Measurements from ENCODE around the gene CKS1B.

Gene CKS1B

GRCh38 chr1:154945962-154946850 is 28.3 kb upstream of the CKS1B start:
- no peak for DNase-seq (ENCODE audit: low read depth in 2 of 2)

DNA sequence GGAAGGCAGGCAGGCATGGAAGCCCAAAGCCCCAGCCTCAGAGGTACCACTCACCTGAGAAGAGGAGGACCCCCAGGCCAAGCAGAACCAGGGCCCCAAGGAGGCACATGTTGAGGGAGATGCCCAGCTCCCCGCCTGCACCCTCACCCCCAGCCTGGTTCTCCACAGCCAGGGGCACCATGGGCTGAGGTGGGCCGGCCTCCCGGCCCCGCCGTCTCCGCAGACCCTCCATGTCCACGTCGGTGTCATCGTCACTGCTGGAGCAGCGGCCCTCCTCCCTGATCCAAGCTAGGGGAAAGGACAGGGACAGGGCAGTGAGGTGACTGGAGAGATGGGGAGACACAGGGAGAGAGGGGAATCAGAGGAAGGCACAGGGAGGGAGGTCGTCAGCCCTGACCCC is 26.4 kb upstream of the CKS1B start:
- no peak for DNase-seq (ENCODE audit: low read depth in 2 of 2)

- peak in 1 of 2 donors; percentile 49 for DNase-seq (ENCODE audit: low read depth in 2 of 2)
Observed at GRCh38 chr1:154951901-154952657, 22.4 kb upstream of the CKS1B start.

DNA sequence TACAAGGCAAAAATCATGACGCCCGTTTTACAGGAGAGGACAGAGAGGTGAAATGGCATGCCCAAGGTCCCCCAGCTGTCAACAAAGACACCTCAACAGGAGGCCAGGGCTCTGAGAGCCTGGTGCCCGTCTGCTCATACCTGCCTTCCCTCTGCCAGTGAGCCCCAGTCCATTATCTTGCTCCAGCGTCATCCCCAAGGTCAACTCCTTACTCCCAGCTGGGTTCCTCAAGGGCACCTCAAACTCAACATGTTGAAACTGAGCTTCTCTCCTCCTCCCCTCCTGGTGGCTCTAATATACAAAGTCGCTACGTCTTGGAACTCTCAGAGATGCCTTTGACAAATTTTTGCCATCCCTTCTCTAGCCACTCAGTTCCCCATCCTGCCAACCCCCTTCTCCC is 21.8 kb upstream of the CKS1B start:
- no peak for DNase-seq (ENCODE audit: low read depth in 2 of 2)

DNA sequence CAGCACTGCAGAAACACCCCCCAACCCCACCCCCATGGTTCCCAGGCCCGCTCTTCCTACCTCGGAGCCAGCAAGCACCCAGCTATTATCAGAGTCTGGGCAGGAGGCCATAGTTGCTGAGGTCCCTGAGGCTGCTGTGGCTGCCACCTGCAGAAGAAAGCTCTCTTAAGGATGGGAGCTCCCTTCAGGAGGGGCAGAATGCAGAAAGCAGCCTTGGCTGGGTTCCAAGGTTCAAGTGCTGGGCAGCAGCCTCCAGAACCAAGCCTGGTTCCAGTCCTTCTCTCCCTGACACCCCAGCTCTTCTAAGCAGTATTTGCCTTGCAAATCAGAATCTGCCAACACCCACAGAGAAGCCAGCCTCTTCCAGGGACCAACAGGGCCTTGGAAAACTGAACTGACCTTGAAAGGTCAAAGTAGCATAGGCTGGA is 20.9 kb upstream of the CKS1B start:
- DNase-seq (ENCODE audit: low read depth in 2 of 2), result no peak

DNA sequence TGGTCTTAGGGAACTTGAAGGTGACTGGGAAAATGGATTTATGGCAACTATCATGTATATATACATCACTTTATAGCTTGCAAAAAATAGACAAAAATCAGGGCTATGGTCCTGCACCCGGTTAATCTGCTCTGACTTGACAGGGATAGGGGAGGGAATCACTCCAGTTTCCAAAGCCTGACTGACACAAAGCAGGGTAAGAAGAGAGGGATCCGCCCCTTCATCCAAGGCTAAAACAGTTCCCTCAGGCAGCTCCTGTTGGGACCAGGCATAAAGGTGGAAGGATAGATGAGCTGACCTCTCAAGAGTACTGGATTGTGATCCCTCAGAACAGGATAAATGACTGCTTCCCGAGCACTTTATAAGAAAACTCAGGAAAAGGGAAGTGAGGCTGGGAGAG is 19.9 kb upstream of the CKS1B start:
- DNase-seq (ENCODE audit: low read depth in 2 of 2), result no peak

DNA sequence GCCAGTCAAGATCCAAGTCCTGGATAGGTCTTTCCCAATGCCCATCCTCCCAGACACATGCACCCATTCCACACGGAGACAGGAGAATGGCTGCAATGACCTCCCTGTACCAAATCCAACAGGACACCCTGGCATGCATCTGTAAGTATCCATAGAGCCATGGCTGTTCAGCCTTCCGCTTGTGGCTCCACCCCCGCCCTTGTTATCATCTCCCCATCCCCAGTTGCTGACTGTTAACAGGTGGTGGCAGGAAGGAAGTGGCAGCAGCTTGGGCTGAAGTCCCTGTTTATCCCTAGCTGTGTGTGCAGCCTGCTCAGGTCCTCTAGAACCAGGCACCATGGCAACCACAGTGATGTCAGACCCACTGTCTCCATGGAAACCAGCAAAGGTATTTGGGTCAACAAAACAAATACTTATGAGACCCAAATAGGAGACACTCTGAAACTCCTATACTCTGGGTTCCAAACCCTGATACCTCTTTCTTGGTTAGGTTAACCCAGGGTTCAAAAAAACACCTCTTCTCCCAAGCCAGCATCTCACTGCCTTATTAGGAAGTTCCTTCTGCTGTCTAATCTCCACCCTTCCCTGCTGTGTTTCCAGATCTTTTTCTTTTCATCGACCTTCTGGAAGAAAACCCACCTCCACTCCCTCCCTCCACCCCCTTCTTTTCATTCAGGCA is 19.3 kb upstream of the CKS1B start:
- DNase-seq (ENCODE audit: low read depth in 2 of 2), result peak; percentile 68

- peak; percentile 55 to 70 for DNase-seq (ENCODE audit: low read depth in 2 of 2)
Observed at GRCh38 chr1:154955718-154956543, 18.6 kb upstream of the CKS1B start, which contains the start of gene PBXIP1. Gene PBXIP1 (minus strand): TSS chr1:154956099. CDS start chr1:154953721, 2,378 bp downstream.

- DNase-seq (ENCODE audit: low read depth in 2 of 2), result no peak
Observed at GRCh38 chr1:154956544-154956941, 17.9 kb upstream of the CKS1B start.

DNA sequence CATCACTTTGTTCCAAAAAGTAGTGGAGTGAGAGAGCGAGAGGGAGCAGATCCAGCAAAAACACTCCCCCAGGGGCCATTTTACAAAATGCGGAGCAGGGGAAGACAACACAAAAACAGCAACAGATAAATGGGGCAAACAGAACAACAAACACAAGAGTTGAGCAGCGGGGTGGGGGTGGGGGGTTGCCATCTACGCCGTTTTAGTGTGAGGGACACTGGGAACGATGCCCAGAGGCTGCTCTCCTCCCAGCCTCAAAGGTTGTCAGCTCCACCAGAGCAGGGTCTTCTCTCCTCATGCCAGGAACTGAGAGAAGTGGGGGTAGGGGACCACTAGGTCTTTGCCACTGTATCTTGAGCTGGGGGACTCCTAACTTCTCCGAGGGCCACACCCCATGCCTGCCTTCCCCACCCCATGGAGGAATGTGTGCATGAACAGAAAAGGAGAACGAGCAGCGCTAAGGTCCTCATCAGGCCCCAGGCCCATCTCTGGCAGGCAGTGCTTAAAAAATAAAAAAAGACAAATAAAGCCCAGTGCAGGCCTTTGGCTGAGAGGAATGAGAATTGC is 17.3 kb upstream of the CKS1B start:
- no peak for DNase-seq (ENCODE audit: low read depth in 2 of 2)

GRCh38 chr1:154958036-154958435 is 16.4 kb upstream of the CKS1B start:
- DNase-seq (ENCODE audit: low read depth in 2 of 2), result no peak

GRCh38 chr1:154958681-154959425 is 15.6 kb upstream of the CKS1B start:
- no peak for DNase-seq (ENCODE audit: low read depth in 2 of 2)

GRCh38 chr1:154959426-154959780 is 15.1 kb upstream of the CKS1B start:
- DNase-seq (ENCODE audit: low read depth in 2 of 2), result no peak

DNA sequence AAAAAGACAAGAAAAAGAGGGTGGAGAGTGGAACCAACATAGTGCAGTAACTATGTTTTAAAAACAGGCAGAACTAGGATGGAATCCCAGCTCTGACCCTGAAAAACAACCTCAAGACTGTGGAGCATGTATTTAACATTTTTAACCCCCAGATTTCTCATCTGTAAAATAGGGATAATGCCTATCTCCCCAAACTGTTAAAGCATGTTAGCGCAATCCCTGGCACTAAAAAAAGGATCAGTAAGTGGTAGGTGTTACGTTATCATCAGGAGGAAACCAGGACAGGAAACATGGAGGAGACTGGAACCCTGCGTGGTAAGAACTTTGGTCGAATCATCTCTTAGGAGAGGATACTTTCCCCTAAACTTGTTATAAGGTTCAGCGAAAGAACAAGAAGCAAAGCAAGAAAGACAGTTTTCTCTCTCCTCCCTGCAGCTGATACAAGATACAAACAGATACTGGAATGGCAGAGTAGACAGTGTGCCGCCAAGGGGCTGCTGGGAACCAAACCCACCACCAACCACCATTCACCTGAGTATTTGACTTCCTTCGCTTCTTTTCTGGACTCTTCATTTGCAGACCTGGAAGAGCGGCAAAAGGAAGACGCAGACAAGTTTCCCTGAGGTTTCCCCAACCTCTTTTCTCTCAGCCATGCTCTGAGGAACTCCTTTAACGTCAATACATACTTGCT is 13.9 kb upstream of the CKS1B start:
- no peak for DNase-seq (ENCODE audit: low read depth in 2 of 2)

GRCh38 chr1:154961207-154962155 is 13.0 kb upstream of the CKS1B start, which contains the start of gene PYGO2:
Gene PYGO2 (minus strand): TSS chr1:154961782. CDS start chr1:154961576, 206 bp downstream.
- DNase-seq (ENCODE audit: low read depth in 2 of 2), result peak; percentile 78 to 81

DNA sequence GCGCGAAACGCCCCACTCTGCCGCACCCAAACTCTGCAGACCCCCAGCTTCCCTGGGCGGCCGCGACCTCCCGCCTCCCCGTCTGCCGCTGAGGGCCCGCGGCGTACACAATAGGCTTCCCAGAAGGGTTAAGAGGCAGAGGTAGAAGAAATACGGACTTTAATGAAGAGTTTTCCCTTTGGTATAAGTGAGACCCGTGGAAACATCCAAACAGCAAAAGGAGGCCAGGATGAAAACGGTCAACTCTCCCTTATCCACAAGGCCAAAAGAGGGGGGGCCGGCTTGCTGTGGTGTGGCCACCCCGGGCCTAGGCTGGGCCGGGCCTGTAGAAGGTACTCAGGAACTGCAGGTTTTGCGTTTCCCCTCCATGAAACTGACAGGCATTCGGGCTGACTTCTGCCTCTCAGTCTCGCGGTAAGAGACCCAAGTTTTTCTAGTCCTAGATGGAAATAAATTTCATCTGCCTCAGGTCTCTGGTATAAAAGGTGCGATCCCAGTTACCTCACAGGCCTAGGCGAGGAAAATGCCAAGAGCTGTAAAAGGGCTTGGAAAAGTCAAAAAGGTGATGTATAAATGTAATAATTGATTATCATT is 12.2 kb upstream of the CKS1B start:
- no peak for DNase-seq (ENCODE audit: low read depth in 2 of 2)

- DNase-seq (ENCODE audit: low read depth in 2 of 2), result no peak
Observed at GRCh38 chr1:154962795-154963330, 11.6 kb upstream of the CKS1B start.

GRCh38 chr1:154963643-154964042 is 10.8 kb upstream of the CKS1B start:
- no peak for DNase-seq (ENCODE audit: low read depth in 2 of 2)
